ENCODE measurements around the gene TRIM34.
"Not testable (repeated sequence)": the region's sequence is repeated elsewhere in the genome, so short reads cannot be mapped to it uniquely, and the experiment has no call there.

Gene TRIM34

DNA sequence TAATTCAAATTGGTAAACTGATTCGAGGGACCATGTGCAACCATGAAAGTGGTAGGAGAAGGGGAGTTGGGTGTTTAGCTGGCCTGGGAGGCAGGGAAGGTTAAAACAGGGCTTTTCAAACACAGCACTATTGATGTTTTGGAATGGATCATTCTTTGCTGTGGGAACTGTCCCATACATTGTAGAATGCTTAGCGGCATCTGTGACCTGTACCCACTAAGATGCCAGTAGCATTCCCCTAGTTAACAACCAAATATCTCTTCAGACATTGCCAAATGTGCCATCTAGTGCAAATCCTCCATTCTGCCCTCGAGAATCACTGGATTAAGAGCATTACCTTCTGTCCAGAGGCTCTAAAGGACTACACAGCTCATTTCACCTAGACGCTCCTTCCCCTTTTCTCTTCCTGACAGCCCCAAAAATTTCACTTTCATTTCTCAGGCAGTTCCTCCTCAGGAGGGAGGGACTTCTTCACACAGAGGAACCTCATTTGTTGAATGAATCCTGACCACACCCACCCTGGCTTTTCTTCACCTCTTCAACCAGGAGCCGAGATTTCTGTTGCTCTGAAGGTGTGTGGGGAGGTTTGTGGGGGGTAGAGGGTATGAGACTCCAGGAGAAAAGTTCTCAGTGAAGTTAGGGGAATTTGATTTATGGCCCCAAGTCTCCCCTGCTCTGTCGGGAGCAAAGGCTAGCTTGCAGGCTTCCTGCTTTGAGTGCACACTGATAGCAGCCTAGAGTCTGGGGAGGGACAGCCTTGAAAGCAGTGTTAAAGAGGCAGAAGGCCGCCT lies at the start of gene TRIM34:
TSS of gene TRIM34 (plus strand) at position 513 of the 791 bp plus-strand sequence. CDS start 7,331 bp downstream, outside the sequence.
- DNase-seq = no peak
- intact Hi-C loops (cut with DNase I) = no loop called here

DNA sequence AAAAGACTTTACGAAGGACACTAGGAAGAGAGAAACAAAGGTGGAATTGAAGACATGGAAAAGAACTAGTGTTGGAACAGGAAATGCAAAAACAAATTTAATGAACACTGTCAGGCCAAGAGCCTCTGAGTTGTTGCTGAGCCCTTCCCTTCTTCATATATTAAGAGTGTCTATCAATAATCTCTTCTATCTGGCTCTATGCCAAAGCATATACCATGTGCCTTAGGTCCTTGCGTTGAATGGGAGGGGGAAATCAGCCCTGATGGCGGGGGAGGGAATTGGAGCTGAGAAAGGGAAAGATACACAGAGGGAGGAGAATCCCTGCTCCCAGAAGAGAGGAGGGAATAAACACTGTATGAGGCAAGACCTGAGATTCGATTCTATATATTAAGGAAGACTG lies 49.6 kb upstream of the TRIM34 start:
- no peak for DNase-seq
- intact Hi-C loops (cut with DNase I) = no loop called here

DNA sequence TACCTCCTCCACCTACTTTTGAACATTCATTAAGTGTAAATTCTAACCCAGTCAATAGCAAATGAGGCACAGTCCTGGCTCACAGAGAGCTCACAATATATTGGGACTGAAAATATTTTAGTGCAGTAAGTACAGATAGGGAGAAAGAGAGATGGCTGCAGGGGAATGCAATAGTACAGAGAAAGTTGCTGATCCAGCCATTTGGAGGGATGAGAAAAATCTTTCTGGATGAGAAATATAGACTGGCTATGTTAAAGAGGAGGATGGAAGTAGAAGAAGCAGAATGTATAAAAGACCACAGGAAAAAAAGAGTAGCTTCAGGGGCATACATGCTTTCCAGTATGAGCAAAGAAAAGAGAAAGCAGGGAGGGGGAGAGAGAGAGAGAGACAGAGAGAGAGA lies 47.7 kb upstream of the TRIM34 start:
- intact Hi-C loops (cut with DNase I) = no loop called here
- DNase-seq = no peak

GRCh38 chr11:5580577-5580976 lies 44.2 kb upstream of the TRIM34 start, which contains the start of gene OR52B6:
Gene OR52B6, plus strand, starts transcription at chr11:5580877. Its CDS starts 0 bp downstream, at chr11:5580877.
- DNase-seq = no peak
- intact Hi-C loops (cut with DNase I) = no loop called here

GRCh38 chr11:5581014-5581413 lies 43.8 kb upstream of the TRIM34 start:
- DNase-seq = no peak
- intact Hi-C loops (cut with DNase I) = no loop called here

DNA sequence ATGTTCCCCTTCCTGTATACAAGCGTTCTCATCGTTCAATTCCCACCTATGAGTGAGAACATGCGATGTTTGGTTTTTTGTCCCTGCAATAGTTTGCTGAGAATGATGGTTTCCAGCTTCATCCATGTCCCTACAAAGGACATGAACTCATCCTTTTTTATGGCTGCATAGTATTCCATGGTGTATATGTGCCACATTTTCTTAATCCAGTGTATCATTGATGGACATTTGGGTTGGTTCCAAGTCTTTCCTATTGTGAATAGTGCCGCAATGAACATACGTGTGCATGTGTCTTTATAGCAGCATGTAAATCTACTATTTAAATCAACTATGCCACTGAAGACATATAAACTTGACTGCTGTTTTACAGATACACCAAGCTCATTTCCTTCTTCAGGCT lies 40.3 kb upstream of the TRIM34 start:
- DNase-seq; intact Hi-C loops (cut with DNase I): not testable (repeated sequence)

- DNase-seq; intact Hi-C loops (cut with DNase I): not testable (repeated sequence)
Measured at GRCh38 chr11:5589906-5590305, 34.9 kb upstream of the TRIM34 start.

- intact Hi-C loops (cut with DNase I) = no loop called here
- DNase-seq = no peak
Measured at GRCh38 chr11:5591613-5592012, 33.2 kb upstream of the TRIM34 start.

DNA sequence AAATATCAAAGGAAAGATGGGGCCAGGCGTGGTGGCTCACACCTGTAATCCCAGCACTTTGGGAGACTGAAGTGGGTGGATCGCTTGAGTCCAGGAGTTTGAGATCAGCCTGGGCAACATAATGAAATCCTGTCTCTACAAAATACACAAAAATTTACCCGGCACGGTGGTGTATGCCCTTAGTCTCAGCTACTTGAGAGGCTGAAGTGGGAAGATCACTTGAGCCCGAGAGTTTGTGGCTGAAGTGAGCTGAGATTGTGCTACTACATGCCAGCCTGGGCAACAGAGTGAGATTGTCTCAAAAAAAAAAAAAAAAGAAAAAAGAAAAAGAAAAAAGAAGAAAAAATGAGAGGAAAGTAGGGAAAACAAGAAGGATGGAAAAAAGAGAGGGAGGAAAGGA lies 32.2 kb upstream of the TRIM34 start:
- intact Hi-C loops (cut with DNase I) = no loop called here
- DNase-seq = no peak

GRCh38 chr11:5593146-5593545 lies 31.7 kb upstream of the TRIM34 start:
- intact Hi-C loops (cut with DNase I) = no loop called here
- DNase-seq = no peak

- intact Hi-C loops (cut with DNase I) = no loop called here
Measured at GRCh38 chr11:5596607-5597201, 28.1 kb upstream of the TRIM34 start, which contains the start of gene TRIM6. Gene TRIM6, plus strand, starts transcription at chr11:5596637. Its CDS starts 261 bp downstream, at chr11:5596898.

DNA sequence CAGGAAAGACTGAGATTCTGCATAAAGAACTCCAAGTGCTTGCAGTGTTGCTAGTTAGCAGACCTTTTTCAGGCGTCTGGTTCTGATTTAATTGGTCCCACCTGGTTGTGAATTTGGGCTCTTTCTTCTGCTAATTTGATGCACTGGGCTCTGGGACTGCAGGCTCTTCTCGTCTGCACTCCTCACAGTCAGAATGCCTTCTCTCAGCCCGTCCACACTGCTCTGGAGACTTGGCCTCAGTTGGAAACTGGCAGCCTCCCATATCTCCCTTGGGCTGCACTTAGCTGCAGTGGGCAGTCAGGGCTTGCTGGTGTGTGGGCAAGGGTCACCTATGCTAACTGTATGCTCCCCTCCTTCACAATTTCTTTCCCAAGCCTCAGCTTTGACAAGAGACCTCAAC lies 26.8 kb upstream of the TRIM34 start:
- no peak for DNase-seq

More at GRCh38 chr11:5596607-5597201, 28.1 kb upstream of the TRIM34 start, which contains the start of gene TRIM6:
- peak in 2 of 10 donors; percentile 26 to 69 for DNase-seq

DNA sequence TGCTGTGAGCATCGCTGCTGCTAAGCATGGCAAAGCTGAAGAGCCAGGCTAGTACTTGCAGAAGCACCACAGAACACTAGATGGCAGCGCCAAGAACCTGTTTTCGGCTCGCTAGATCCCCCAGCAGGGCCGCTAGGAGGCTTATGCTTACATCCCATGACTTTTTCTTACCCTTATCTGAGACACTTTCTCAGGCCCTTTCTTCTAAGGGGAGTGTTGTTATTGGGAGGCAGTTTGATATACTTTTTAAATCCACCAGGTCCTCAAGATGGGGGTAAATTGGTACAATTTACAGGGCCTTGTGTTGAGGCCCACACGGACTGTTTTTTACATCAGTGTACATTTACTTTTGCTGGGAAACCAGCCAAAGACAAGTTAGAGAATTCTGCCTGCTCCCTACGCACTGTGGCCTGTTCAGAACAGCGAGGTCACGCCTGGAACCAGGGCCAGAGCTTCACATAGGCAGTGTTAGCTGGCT lies 24.4 kb upstream of the TRIM34 start:
- intact Hi-C loops (cut with DNase I) = no loop called here
- peak in 2 of 10 donors; percentile 10 to 33 for DNase-seq

More for the DNA sequence above, 26.8 kb upstream of the TRIM34 start:
- intact Hi-C loops (cut with DNase I) = no loop called here

GRCh38 chr11:5602791-5603190 lies 22.0 kb upstream of the TRIM34 start:
- intact Hi-C loops (cut with DNase I); DNase-seq: not testable (repeated sequence)

- DNase-seq = no peak
- intact Hi-C loops (cut with DNase I) = no loop called here
Measured at GRCh38 chr11:5603326-5603725, 21.5 kb upstream of the TRIM34 start.

GRCh38 chr11:5604896-5605295 lies 19.9 kb upstream of the TRIM34 start:
- intact Hi-C loops (cut with DNase I) = no loop called here

DNA sequence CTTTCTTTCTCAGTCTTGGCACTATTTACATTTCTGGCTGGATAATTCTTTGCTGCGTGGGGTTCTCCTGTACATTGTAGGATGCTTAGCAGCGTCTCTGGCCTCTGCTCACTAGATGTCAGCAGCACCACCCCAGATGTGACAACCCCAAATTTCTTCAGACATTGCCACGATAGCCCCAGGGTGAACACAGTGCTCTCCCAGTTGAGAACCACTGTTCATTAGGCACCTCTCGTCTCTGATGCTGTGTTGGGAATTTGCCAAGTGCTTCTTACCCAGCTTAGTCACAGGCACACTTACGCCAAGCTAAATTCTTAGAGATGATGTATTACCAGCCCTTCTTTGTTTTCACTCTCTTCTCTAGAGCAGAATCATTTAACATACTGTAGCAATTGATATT lies 19.0 kb upstream of the TRIM34 start:
- intact Hi-C loops (cut with DNase I) = no loop called here
- DNase-seq = no peak

More at GRCh38 chr11:5604896-5605295, 19.9 kb upstream of the TRIM34 start:
- DNase-seq = no peak

- intact Hi-C loops (cut with DNase I) = no loop called here
- DNase-seq = no peak
Measured at GRCh38 chr11:5608808-5609207, 16.0 kb upstream of the TRIM34 start.

DNA sequence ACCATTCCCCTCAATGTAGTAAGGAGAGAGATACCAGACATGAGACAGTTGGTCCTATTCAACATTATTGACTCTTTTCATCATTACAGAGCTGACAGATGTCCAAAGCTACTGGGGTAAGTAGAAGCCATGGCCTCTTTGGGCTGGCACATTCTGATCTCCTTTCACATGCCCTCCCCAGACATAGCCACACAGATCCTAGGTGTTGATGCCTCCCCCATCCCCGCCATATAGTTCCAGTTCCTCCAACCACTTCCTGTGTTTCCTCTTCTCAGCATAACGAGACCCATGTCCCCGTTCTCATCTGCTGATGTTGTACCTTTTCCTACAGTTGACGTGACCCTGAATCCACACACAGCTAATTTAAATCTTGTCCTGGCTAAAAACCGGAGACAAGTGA lies 14.4 kb upstream of the TRIM34 start:
- intact Hi-C loops (cut with DNase I) = no loop called here
- DNase-seq = no peak

DNA sequence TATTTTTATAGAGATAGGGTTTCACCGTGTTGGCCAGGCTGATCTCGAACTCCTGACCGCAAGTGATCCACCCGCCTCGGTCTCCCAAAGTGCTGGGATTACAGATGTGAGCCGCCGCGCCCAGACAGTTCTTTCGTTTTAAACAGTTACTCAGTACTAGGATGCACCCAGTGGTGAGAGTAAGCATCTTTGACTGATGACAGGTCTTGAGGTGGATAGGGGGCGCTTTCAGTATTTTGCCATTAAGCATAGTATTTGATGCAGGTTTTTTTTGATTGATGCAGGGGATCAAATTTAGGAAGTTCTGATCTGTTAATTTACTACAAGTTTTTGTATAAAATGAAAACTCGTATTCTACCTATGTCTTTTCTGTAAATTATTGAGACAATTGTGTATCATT lies 13.2 kb upstream of the TRIM34 start:
- peak in 1 of 10 donors; percentile 47 for DNase-seq
- intact Hi-C loops (cut with DNase I) = no loop called here

- no peak for DNase-seq
- intact Hi-C loops (cut with DNase I) = no loop called here
Measured at GRCh38 chr11:5618807-5619206, 6.0 kb upstream of the TRIM34 start.
